Measurements from ENCODE around the gene CPNE4. TPM values are rescaled to one million over a fixed set of nuclear protein-coding genes. Genes with fewer than 3 reads are reported as not detected.

CPNE4 gene
- total RNA-seq, 1 donor from 2014 or later = 0.20 TPM

GRCh38 chr3:131811481-131811880 lies 223.3 kb downstream of the CPNE4 start:
- H3K9me3 Mint-ChIP-seq = no peaks in the 10 kb centered on the region
- H3K4me3 Mint-ChIP-seq = no peak overlapping the region
- no peak for DNase-seq (ENCODE audit: low spot score in 2 of 2, unreplicated experiment in 2 of 2)
- H3K27ac Mint-ChIP-seq = no peak overlapping the region
- H3K36me3 Mint-ChIP-seq = no peaks in the 10 kb centered on the region
- H3K4me1 Mint-ChIP-seq = no peaks in the 10 kb centered on the region
- no peak for TF ChIP-seq CTCF (IDR thresholded peaks at IDR 0.05; ENCODE audit: unreplicated experiment)
- peaks cover 29% of the 10 kb centered on the region for H3K27me3 Mint-ChIP-seq (ENCODE audit: low read depth)

GRCh38 chr3:131807822-131808221 lies 227.0 kb downstream of the CPNE4 start:
- Mint-ChIP-seq H3K9me3 (no peaks in the 10 kb centered on the region), H3K36me3 (no peaks in the 10 kb centered on the region), H3K27me3 (ENCODE audit: low read depth) (peaks cover 33% of the 10 kb centered on the region), H3K4me3 (no peak overlapping the region), H3K27ac (no peak overlapping the region), H3K4me1 (no peaks in the 10 kb centered on the region)
- no peak for TF ChIP-seq CTCF (IDR thresholded peaks at IDR 0.05; ENCODE audit: unreplicated experiment)
- no peak for DNase-seq (ENCODE audit: low spot score in 2 of 2, unreplicated experiment in 2 of 2)

GRCh38 chr3:131806736-131807135 lies 228.1 kb downstream of the CPNE4 start:
- Mint-ChIP-seq H3K36me3 (no peaks in the 10 kb centered on the region), H3K27me3 (ENCODE audit: low read depth) (peaks cover 39% of the 10 kb centered on the region), H3K4me1 (no peaks in the 10 kb centered on the region), H3K4me3 (no peak overlapping the region), H3K27ac (no peak overlapping the region), H3K9me3 (no peaks in the 10 kb centered on the region)
- DNase-seq (ENCODE audit: low spot score in 2 of 2, unreplicated experiment in 2 of 2) = no peak
- no peak for TF ChIP-seq CTCF (IDR thresholded peaks at IDR 0.05; ENCODE audit: unreplicated experiment)

- no peak for TF ChIP-seq CTCF (IDR thresholded peaks at IDR 0.05; ENCODE audit: unreplicated experiment)
- Mint-ChIP-seq H3K27me3 (ENCODE audit: low read depth) (peaks cover 29% of the 10 kb centered on the region), H3K27ac (no peak overlapping the region), H3K4me1 (no peaks in the 10 kb centered on the region), H3K4me3 (no peak overlapping the region), H3K36me3 (no peaks in the 10 kb centered on the region), H3K9me3 (no peaks in the 10 kb centered on the region)
- DNase-seq (ENCODE audit: low spot score in 2 of 2, unreplicated experiment in 2 of 2) = no peak
Observed at GRCh38 chr3:131804565-131805133, 230.2 kb downstream of the CPNE4 start.

GRCh38 chr3:131803113-131803512 lies 231.7 kb downstream of the CPNE4 start:
- H3K27ac Mint-ChIP-seq = no peak overlapping the region
- TF ChIP-seq CTCF (IDR thresholded peaks at IDR 0.05; ENCODE audit: unreplicated experiment) = no peak
- H3K9me3 Mint-ChIP-seq = no peaks in the 10 kb centered on the region
- no peaks in the 10 kb centered on the region for H3K36me3 Mint-ChIP-seq
- no peak overlapping the region for H3K4me3 Mint-ChIP-seq
- H3K27me3 Mint-ChIP-seq (ENCODE audit: low read depth) = peaks cover 24% of the 10 kb centered on the region
- H3K4me1 Mint-ChIP-seq = no peaks in the 10 kb centered on the region
- no peak for DNase-seq (ENCODE audit: low spot score in 2 of 2, unreplicated experiment in 2 of 2)

- DNase-seq (ENCODE audit: low spot score in 2 of 2, unreplicated experiment in 2 of 2) = no peak
- Mint-ChIP-seq H3K9me3 (no peaks in the 10 kb centered on the region), H3K36me3 (no peaks in the 10 kb centered on the region), H3K27ac (no peak overlapping the region), H3K4me1 (no peaks in the 10 kb centered on the region), H3K27me3 (ENCODE audit: low read depth) (peaks cover 23% of the 10 kb centered on the region), H3K4me3 (no peak overlapping the region)
- TF ChIP-seq CTCF (IDR thresholded peaks at IDR 0.05; ENCODE audit: unreplicated experiment) = no peak
Observed at GRCh38 chr3:131802029-131802428, 232.8 kb downstream of the CPNE4 start.
